Bronchial epithelial cell (primary cell): Measurements from ENCODE around the gene COQ8A. TPM values are rescaled to one million over a fixed set of nuclear protein-coding genes. Genes with fewer than 3 reads are reported as not detected.

Source experiments
- DNase-seq: peaks from one replicate; pipeline ENCODE4 v3.0.0-alpha.2; 2010; ENCODE audit warnings: low read depth
- FAIRE-seq: peaks from 2 replicates; lab custom pipeline; 2011; peaks lifted over from hg19 to GRCh38; lab: Jason Lieb, UNC
- H3K27me3 ChIP-seq: 2 replicates; pipeline ENCODE4 v1.5.1; 2011; ENCODE audit warnings: low read length; ENCODE audit not compliant: control insufficient read depth, insufficient read depth
- H3K36me3 ChIP-seq: 2 replicates; pipeline ENCODE4 v1.5.1; 2011; ENCODE audit warnings: low read length; ENCODE audit not compliant: control insufficient read depth, insufficient read depth
- H3K4me3 ChIP-seq: 2 replicates; pipeline ENCODE4 v1.5.1; 2011; ENCODE audit warnings: mild to moderate bottlenecking, low read depth, low read length, control low read depth
- total RNA-seq: library from RNA; depleted of rRNA; stranded (reverse); fragments of >200 nt; gene quantifications from 2 replicates; pipeline ENCODE4 v1.2.1, GENCODE V29; 2014
- TF ChIP-seq, protein P1 (sequence below): IDR thresholded peaks from 2 replicates; pipeline ENCODE4 v1.5.1; 2011; ENCODE audit warnings: mild to moderate bottlenecking, moderate library complexity, low read length, control low read depth, inconsistent platforms; ENCODE audit not compliant: insufficient read depth, severe bottlenecking

Gene COQ8A
- total RNA-seq, 1 donor from 2014 or later: 6.1 TPM

DNA sequence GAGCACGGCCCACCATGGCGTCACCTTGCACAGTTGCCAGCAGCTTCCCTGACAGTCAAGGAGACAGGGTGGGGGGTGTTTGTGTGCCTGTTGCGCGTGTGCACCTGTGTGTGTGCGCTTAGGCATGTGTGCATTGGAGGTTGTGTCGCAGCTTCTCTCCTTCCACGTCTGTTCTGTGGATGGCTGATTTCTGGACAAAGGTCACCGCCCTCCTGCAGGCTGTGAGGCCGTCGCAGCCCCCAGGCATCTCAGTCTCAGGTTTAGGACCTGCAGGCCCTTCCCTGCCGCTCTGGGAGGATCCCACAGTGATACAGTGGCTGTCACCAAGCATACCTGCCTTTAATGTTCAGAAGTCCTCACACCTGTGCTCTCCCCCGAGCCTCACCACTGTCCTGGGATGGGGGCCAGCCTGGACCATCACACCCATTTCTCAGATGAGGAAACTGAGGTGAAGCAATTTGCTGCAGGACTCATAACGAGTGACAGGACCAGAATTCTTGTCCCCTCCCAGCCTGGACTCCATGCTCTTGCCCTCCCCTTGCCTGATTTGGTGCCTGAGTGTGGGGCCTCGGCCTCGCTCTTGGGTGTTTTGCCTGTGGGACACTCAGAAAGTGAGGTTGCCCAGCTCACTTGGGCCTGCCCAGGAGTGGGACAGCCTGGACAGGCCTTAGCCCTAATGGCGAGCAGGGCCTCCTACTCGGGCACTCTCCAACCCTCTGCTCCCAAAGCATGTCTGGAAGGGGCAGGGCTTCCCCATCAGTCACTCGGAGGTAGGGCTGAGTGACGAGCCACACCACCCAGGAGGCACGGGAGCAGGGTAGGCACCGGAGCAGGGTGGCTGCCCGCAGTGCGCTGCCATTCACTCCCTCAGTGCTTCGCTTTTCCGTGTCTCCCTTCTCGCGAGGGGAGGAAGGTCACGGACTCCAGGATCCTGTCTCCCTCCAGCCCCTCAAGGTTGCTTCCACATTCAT is 22.6 kb downstream of the COQ8A start:
- FAIRE-seq (no peak), DNase-seq (no peak)
- TF ChIP-seq, protein P1, sequence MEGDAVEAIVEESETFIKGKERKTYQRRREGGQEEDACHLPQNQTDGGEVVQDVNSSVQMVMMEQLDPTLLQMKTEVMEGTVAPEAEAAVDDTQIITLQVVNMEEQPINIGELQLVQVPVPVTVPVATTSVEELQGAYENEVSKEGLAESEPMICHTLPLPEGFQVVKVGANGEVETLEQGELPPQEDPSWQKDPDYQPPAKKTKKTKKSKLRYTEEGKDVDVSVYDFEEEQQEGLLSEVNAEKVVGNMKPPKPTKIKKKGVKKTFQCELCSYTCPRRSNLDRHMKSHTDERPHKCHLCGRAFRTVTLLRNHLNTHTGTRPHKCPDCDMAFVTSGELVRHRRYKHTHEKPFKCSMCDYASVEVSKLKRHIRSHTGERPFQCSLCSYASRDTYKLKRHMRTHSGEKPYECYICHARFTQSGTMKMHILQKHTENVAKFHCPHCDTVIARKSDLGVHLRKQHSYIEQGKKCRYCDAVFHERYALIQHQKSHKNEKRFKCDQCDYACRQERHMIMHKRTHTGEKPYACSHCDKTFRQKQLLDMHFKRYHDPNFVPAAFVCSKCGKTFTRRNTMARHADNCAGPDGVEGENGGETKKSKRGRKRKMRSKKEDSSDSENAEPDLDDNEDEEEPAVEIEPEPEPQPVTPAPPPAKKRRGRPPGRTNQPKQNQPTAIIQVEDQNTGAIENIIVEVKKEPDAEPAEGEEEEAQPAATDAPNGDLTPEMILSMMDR: no peak
- H3K27me3 ChIP-seq: no peaks in the 10 kb centered on the region
- H3K36me3 ChIP-seq: no peaks in the 10 kb centered on the region
- no peak overlapping the region for H3K4me3 ChIP-seq

DNA sequence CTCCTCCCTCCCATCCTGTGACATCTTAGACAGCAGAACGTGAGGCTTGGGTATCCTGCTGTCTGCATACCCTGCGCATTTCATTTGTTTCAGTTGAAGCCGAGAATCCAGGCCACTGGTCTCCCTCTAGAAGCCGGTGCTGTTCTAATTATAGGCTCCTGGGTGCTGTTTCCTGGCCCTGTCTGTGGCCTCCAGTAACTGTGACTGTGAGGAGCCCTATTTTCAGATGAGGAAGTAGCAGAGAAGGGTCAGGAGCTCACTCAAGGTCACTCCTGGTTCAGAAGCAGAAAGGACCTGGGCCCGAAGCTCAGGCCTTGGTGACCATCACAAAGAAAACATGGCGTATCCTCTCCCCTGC is 24.0 kb downstream of the COQ8A start:
- TF ChIP-seq, protein P1: no peak
- Histone ChIP-seq H3K36me3 (no peaks in the 10 kb centered on the region), H3K4me3 (no peak overlapping the region), H3K27me3 (no peaks in the 10 kb centered on the region)
- no peak for FAIRE-seq
- no peak for DNase-seq

DNA sequence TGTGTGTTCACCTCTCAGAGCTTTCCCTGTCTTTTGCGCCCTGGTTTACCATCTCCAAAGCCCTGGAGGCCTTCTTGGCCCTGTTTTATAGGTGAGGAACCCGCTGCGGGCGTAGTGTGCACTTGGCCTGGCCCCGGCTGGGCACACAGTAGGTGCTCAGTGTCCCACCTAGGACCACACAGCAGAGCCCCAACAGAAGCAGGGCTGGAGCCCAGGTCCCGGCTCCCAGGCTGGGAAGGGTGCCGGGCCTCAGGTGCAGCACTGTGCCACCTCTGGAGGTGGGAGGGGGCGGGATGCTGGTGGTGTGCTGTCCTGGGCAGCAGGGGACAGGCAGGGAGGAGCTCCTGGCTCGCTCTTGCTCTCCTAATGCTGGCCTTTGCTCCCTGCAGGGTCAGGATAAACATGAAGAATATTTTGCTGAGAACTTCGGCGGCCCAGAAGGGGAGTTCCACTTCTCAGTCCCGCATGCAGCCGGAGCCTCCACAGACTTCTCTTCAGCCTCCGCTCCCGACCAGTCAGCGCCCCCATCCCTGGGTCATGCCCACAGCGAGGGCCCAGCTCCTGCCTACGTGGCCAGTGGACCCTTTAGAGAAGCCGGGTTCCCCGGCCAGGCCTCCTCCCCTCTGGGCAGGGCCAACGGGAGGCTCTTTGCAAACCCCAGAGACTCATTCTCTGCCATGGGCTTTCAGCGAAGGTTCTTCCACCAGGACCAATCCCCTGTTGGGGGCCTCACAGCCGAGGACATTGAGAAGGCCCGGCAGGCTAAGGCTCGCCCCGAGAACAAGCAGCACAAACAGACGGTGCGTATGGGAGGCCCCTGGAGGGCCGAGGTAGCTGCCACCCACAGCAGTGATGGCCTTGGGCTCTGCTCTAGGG is 24.8 kb downstream of the COQ8A start:
- TF ChIP-seq, protein P1: no peak
- no peak for DNase-seq
- Histone ChIP-seq H3K36me3 (no peaks in the 10 kb centered on the region), H3K27me3 (no peaks in the 10 kb centered on the region), H3K4me3 (no peak overlapping the region)
- no peak for FAIRE-seq

DNA sequence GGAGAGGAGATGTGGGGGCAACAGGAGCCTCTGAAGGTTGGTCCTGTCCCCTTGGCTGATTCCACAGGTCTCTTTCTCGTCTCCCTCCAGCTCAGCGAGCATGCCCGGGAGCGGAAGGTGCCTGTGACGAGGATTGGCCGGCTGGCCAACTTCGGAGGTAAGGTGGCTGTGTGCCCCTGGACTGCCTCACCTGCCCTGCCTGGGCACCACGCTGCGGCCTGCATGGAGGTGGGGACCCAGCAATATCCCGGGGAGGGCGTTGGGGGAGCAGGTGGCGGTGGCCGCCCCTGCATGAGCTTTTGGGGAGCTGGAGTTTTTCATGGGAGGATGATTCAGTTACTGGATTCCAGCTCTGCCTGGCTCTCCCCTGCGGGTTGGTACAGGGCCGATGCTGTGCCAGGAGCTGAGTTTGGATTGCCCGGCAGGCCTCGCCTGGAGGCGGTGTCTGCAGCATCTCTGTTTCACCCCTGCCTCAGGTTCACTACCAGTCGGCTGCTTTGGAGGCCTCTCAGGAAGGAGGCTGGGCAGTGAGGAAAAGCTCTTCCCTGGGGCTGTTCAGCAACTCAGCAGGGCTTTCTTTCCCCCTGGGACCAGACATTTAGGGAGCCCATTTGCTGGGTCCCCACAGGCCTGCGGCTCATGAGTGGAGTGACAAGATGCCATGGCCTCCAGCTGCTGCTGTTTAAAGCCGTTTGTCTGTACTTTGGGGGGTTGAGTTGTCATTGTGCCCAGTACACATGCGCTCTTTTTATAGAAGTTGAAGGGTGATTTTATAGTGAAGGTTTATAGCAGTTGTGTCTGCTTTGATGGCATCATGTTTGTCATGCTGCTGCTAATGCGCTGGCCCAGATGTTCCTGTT is 25.7 kb downstream of the COQ8A start:
- H3K27me3 ChIP-seq: no peaks in the 10 kb centered on the region
- H3K36me3 ChIP-seq: no peaks in the 10 kb centered on the region
- no peak for FAIRE-seq
- no peak for DNase-seq
- TF ChIP-seq, protein P1: no peak
- no peak overlapping the region for H3K4me3 ChIP-seq

DNA sequence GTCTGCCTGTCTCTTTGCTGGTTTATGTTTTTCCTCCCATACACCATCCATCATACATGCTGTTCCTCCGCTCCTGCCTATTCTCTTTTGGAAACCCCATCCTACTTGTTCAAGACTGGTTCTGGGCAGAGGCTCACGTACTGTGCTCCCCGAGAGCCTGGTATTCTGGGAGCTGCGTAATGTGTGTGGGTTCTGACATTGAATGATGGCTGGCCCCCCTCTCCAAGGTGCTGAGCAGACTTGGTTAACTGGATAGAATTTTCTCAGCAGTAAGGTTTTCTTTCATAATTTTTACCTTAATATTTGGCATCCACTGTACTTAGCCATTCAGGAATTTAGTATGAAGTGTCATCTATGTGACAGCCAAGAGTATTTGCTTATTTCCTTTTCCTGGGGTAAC is 26.6 kb downstream of the COQ8A start:
- TF ChIP-seq, protein P1: no peak
- no peaks in the 10 kb centered on the region for H3K36me3 ChIP-seq
- no peak for FAIRE-seq

More for the DNA sequence above, 26.6 kb downstream of the COQ8A start:
- no peak for DNase-seq
- Histone ChIP-seq H3K4me3 (no peak overlapping the region), H3K27me3 (no peaks in the 10 kb centered on the region)
